HG03095 (cell line): Measurements from ENCODE around the gene FAM114A2.
"Not testable (repeated sequence)": the region's sequence is repeated elsewhere in the genome, so short reads cannot be mapped to it uniquely, and the experiment has no call there.

ENCODE experiments used
- ATAC-seq: cut with Tn5 transposase; IDR thresholded peaks from one replicate; pipeline ENCODE4 v1.9.1; 2021; ENCODE audit warnings: moderate library complexity; ENCODE audit not compliant: unreplicated experiment

The FAM114A2 gene

DNA sequence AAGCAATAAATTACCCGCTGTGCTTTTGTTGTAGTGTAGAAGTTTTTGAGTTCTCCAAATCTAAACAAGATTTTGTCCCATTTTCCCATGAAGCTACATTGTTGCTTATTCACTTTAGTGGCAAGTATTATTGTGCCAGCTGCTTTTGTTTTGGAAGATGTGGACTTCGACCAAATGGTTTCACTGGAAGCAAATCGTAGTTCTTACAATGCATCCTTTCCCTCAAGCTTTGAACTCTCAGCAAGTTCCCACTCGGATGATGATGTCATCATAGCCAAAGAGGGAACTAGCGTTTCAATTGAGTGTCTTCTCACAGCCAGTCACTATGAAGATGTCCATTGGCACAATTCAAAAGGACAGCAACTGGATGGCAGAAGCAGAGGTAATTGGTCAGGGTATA, 10.9 kb upstream of the FAM114A2 start:
- ATAC-seq: no peak

DNA sequence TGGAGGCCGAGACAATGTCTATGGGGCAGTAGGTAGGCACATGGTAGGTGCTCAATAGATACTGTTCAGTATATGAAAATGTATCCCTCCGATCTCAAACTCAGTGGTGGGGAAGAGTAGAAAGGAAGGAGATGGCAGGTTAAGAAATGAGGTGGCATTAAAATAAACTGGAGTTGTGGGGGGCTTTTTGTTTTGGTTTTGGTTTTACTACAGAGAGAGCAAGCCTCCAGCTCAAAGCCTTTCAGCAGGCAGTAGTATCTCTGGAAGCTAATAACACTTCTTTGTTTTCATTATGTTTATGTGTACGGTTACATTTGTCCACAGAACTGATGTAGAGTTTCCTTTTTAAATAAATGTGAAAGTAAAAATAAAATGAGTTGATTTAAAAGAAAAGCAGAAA, 8.6 kb upstream of the FAM114A2 start:
- no peak for ATAC-seq

DNA sequence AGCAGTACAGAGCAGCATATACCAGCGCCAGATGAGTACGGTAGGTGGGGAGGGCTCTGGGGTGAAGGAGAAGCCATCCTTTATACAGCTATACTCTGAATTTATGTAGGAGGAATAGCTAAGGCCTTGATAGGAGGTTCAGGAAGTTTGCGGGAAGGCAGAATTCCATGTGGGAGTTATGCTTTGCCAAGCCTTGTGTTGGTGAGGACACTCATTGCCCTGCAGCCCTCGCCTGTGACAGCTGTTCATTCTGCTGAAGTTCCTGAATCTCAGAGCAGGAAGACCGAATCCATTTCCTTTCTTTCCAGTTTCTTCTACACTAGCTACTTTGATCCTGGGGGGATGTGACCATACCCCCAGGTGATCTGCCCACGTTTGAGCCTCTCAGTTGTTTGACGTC, 7.8 kb upstream of the FAM114A2 start:
- ATAC-seq: no peak

DNA sequence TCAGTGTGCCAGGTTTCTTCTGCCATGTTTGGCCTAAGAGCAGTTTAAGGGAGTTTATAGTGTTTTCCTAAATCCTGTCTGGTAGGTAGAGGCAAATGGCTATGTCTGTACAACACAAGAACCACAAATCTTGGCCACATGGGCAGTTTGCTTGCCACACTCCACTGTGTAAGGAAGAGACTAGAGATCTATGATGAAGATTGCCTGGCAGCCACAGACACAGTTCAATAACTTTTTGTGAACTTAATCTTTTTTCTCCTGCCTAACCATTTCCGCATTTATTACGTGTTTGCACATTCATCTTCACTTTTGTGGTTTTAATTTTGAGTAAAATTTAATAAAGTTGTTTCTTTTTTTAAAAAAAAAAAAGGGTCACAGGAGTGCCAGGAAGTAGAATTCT, 5.9 kb upstream of the FAM114A2 start:
- no peak for ATAC-seq

DNA sequence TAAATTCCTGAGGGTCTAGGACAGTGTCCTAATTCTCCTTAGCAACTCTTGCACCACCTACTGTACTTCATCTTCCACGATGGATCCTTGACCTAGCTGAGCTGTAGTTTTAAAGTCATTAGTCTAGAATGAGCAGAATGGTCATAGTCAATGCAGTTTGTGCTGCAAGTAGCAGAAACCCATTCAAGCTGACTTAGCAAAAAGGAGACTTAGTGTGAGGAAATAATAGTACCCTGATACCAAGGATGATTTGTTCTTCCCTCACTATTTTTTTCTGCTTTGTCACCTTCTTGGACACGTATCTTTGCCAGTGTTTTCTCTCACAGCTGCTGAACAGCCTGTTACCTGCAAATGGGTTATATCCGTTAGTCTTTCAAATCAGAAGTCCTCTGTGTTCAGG, 5.4 kb upstream of the FAM114A2 start:
- no peak for ATAC-seq

DNA sequence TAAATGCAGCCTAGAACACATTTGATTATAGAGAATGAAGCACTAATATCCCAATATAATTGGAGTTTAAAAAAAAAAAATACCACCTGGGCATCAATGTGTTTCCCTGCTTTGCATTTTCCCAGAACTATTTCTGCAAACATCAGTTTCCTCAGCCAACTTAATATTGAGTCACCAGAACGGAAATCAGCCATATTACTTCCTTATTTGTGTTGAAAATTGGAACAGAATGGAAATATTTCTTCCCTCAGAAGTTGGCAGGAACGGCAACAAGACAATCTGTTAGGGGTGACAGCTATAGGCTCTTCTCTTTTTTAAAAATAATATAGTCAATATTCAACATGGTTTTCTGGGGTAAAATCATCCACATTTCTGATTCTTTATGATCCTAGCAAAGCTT, 4.1 kb upstream of the FAM114A2 start:
- no peak for ATAC-seq

DNA sequence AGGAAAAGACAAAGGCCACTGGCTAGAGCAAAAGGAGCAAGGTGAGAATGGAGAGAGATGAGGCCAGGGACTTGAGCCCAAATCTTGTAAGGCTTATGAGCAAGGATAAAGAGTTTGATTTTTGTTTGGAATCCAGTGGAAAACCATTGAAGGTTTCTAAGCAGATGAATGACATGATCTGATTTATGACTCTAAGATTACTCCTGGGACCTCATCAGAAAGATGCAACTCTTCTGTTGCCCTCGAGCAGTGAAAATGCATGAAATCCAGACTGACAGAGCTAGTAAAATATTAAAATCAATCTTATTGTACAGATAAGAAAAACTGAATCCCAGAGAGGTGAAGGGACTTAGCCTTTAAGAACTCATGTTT, 734 bp upstream of the FAM114A2 start:
- no peak for ATAC-seq

DNA sequence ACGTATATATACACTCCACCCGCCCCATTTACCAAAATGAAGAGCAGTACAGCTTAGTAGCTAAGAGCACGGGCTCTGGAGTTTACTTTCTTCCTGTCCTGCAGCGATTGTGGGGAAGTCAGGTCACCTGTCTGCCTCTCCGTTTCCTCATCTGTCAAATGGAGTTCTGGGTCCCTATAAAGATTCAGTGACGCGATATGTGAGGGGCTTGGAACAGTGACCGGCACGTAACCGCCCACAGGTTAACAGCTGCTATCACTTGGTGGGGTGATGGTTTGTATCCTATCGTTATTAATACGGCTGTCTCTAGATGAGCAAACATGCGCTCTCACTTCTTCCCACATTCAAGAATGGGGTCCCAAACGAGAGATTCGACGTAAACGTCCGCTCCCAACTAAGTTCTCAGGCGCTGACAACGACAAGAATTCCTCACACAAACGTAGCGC, 426 bp downstream of the FAM114A2 start:
- ATAC-seq: peak; percentile 53

DNA sequence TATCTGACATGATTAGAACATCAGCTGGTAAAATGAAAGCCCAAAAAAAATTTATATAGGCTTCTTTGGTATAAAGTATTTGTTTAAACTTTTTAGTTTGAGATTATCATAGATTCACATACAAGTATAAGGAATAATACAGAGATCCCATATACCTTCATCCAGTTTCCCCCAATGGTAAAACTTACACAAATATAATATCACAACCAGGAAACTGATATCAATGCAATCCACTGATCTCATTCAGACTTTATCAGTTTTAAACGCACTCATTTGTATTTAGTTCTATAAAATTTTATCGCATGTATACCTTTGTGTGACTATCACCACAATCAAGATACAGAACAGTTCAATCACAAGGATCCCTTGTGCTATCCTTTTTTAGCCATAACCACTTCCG, 3.8 kb downstream of the FAM114A2 start:
- no peak for ATAC-seq

DNA sequence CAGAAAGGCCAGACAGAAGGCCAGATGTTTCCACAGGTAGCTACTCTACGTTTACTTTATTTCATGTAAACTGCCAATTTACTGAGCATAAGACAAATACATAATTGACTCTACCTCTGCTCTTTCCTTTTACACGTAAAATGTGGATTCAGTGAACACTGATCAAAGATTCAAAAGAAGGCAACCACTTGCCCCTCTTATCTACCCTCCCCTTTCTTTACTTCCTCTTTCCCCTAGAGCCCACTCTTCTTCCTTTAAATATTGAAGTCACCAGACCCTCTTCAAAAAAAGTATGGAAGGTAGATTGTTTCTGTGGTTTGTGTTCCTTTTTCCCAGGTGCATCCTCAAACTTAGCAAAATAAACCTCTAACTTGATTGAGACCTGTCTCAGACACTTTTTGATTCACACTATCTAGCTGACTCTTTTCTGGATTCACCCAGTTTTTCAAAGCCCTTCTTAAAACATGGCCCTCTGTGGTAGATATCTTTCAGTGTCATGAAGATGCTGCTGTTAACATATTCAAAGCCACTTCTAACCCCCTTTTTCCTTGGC, 6.7 kb downstream of the FAM114A2 start:
- ATAC-seq: no peak

DNA sequence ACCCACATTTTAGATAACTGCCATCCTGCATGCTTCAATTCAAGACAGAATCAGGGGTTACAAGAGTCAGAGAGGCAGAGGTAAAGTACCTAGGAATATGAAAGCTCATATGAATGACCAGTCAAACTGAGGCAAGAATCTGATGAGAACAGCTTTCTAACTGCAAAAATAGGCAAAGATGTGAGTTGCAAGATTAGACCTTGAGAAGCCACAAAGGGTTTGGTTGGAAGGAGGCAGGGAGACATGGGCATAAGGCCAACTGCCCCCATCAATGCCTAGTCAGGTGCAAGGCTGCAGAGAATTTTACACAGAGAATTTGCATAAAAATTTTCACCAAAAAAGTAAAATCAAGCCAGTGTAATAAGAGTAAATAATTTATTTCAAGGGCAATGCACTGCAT, 12.8 kb downstream of the FAM114A2 start:
- no peak for ATAC-seq

DNA sequence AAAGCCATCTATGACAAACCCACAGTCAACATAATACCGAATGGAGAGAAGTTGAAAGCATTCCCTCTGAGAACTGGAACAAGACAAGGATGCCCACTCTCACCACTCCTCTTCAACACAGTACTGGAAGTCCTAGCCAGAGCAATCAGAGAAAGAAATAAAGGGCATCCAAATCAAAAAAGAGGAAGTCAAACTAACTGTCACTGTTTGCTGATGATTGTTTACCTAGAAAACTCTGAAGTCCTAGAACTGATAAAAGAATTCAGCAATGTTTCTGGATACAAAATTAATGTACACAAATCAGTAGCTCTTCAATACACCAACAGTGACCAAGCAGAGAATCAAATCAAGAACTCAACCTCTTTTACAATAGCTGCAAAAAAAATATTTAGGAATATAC, 19.8 kb downstream of the FAM114A2 start:
- ATAC-seq: not testable (repeated sequence)

DNA sequence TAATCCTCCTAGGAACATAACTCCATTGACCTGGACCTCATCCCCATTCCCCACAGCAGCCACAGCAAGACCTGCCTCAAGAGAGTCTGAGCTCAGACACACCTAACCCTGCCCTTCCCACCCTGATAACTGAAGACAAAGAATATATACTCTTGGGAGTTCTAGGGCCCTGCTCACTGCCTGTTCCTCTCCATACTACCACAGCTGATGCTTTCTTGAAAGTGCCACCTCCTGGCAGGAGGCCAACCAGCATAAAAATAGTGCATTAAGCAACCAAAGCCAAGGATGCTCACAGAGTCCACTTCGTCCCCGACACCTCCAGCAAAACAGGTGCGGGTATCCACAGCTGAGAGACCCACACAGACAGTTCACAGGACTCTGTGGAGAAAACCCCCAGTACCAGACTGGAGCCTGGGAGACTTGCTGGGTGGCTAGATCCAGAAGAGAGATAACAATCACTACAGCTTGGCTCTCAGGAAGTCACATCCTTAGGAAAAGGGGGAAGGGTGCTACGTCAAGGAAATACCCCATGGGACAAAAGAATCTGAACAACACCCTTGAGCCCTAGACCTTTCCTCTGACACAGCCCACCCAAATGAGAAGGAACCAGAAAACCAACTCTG, 23.5 kb downstream of the FAM114A2 start:
- ATAC-seq: no peak

DNA sequence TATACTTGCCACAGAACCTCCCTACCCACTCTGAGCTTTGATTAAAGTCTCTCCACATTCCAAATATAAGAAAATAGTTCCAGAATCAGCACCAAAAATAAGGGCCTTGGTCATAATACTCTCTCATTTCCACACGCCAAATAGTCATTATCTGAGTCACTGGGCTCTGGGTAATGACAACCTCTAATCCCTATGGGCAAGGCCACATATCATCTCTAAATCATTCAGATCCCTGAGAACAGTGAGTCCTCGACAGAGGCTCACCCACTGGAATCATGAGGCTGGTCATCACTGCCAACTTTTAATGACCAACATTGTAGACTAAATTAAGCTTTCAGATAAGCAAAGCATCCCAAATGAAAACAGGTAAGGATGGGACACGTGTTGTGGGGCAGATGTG, 28.1 kb downstream of the FAM114A2 start:
- no peak for ATAC-seq

DNA sequence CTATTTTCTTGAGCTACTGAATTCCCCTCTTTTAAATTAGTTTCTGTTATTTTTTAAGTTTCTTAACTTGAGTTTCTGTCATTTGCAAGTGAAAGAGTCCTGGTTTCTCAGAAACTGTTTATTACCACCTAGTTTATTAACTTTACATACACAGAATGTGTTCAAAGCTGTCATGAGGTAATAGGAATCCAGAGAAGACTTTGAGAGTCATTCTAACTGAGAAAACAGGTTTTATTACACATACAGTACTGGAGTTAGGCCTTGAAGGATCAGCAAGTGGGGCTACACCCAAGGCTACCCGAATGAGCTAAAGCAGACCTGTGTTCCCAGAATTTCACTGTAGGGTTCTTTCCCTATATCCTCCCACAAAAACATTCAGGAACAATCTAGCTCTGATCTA, 33.1 kb downstream of the FAM114A2 start:
- ATAC-seq: no peak

DNA sequence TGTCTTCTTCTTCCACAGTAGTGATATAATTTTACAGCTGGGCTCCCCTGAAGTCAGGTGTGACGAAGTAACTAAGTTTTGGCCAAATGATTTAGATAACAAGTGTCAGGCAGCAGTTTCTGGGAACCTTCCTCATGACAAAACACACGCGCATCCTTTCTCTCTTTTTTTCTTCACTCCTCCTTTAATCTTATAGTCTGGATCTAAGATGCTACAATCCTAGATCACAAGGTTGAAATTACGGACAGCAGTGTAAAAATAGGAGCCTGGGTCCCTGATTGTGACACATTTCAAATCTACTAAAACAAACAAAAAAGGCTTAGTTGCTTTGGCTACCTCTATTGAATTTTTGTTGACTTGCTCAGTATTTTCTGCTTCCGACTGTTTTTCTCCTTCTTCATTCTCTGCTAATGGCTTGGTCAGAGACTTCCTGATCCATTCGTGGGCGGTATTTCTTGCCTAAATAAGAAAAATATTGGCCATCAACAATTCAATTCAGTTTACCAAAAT, 36.1 kb downstream of the FAM114A2 start:
- no peak for ATAC-seq

DNA sequence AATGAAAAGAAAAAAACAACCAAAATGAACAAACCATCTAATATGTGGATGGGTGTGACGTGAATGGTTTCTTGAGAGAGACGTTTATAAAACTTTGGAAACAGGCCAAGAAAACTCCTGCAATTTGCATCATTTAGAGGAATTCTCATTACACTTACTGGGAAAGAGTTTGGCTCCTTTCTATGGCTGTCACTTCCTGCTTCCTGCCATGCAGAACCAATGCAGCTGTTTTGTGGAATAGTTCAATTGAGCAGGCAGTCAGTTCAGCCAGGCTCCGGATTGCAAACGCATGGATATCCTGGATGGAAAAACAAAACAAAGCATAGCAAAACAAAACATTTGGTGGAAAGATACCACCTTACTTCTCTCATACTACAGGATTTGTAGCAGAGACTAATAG, 36.6 kb downstream of the FAM114A2 start:
- no peak for ATAC-seq

DNA sequence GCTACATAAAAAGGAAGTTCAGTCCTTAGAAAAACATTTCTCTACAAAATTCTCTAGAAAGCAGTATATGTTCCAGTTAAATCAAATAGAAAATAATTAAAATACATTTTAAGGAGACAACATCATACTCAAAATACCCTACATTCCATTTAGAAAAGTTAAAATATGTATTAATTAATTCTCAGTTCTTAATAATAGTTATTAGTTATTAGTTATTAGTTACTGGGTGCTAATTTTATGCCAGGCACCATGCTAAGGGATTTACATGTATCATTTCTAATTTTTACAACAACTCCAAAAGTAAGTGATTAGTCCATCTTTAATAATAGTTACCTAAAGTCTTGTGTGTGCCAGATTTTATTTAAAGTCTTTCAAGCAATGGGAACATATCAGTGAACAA, 38.0 kb downstream of the FAM114A2 start:
- no peak for ATAC-seq

DNA sequence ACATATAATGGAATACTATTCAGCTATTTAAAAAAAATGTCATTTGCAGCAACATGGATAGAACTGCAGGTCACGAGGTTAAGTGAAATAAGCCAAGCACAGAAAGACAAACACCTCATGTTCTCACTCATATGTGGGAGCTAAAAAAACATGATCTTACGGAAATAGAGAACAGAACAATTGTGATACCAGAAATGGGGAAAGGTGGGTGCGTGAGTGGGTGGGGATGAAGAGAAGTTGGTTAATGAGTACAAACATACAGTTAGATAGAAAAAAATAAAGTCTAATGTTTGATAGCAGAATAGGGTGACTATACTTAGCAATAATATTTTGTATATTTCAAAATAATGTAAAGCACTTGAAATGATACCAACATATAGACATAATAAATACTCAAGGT, 38.7 kb downstream of the FAM114A2 start:
- no peak for ATAC-seq

DNA sequence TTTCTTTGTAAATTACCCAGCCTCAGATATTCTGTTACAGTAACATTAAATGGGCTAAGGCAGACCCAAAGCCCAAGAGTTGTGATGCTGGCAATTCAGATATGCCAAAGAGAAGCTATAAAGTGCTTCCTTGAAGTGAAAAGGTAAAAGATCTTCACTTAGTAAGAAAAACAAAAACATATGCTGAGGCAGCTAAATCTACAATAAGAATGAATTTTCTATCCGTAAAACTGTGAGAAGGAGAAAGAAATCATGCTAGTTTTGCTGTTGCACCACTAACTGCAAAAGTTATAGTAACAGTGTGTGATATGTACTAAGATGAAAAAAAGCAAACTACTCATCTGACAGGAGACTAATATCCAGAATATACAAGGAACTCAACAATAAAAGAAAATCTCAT, 39.9 kb downstream of the FAM114A2 start:
- no peak for ATAC-seq

DNA sequence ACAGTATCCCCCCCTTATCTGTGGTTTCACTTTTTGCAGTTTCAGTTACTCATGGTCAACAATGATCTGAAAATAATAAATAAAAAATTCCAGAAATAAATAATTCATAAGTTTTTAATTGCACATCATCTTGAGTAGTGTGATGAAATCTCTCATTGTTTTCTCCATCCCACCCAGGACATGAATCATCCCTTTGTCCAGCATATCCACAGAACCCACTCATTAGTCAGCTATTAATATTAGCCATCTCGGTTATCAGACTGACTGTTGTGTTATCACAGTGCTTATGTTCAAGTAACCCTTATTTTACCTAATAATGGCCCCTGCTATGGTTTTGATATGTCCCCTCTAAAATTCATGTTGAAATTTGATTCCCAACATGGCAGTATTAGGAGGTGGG, 40.7 kb downstream of the FAM114A2 start:
- ATAC-seq: no peak

DNA sequence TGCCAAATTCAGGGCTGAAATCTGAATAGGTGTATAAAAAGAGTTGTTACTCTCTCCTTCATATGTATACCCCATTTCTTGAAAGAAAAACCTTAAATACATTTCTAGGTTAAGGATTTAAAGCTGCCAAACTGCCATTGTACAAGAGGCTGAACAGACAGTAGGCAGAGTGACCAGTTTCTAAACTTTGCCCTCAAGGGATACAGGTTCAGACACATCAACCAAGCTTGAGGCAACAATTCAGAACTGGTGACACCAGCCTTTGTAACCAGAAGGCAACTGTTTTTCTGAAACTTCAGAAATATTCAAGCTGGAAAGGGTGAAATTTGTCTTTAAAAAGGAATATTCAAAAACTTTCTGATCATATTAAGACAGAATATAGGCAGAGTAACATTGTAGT, 47.5 kb downstream of the FAM114A2 start:
- ATAC-seq: no peak

DNA sequence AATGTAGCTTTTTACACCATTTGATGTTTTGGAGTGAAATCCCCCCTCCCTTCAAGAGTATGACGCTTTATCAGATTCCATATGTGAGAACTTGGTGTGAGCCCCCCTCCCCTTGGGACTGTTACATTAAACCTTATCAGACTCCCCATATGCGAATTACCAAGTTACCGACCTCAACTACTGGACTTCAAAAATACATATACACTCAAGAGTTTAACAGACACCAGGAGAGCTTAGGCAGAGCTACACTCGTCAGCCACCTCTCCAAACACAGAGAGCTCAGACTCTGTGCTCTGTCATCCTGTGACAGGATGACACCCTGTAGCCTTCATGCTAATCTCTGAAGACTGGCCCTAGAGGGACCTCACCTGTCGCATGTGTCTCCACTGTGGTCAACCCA, 50.2 kb downstream of the FAM114A2 start:
- no peak for ATAC-seq
